ENCODE results near the gene ZNF268.
"Not testable (repeated sequence)": the region's sequence is repeated elsewhere in the genome, so short reads cannot be mapped to it uniquely, and the experiment has no call there.

Gene ZNF268

GRCh38 chr12:133227281-133227852, 46.1 kb downstream of the ZNF268 start:
- DNase-seq (ENCODE audit: low read depth), result no peak

- DNase-seq (ENCODE audit: low read depth), result no peak
Observed at GRCh38 chr12:133231001-133231400, 49.7 kb downstream of the ZNF268 start.

GRCh38 chr12:133233006-133233405, 51.7 kb downstream of the ZNF268 start:
- DNase-seq (ENCODE audit: low read depth), result no peak

DNA sequence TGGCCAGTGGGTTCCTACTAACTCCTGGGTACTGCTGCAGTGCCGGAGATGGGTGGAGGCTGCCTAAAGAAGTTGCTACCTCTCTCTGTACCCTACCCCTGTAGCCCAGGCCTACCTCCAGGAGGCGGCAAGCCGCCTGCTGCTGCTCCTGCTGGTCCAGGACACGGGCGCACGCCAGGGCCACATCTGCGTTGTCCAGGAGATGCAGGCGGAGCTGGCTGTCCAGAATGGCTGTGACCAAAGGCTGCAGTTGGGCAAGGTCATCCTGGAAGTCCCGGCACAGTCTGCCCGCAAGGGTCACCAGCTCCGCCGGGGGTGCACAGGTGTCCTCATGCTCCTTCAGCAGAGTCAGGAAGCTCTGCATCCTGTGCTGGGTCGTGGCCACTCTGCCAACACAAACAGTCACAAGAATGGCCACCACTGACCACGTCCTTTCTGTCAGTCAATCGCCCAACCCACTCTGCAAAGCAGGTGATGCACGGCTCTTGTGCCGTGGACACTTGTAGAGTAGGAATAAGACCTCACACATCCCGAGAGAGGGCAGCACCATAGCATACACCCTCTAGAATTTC, 52.8 kb downstream of the ZNF268 start:
- no peak for DNase-seq (ENCODE audit: low read depth)

DNA sequence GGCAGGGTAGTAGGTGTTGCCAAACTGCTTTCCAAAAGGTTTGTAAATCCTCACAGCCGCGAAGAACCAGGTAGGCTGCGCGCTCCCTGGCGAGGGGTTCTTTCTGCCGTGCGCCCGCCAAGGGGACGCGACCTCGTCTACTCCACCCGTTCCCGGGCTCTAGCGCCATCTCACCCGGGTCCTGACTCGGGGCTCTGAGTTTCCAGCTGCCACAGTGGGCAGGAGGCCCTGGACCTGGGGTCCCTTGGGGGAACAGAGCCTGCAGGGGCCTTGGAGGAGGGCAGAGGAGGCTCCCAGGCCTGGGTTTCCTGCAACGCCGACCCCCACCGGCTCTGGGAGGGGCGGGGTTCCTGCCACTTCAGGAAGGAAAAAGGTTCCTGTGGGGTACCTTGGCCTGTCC, 53.7 kb downstream of the ZNF268 start:
- DNase-seq (ENCODE audit: low read depth), result no peak

DNA sequence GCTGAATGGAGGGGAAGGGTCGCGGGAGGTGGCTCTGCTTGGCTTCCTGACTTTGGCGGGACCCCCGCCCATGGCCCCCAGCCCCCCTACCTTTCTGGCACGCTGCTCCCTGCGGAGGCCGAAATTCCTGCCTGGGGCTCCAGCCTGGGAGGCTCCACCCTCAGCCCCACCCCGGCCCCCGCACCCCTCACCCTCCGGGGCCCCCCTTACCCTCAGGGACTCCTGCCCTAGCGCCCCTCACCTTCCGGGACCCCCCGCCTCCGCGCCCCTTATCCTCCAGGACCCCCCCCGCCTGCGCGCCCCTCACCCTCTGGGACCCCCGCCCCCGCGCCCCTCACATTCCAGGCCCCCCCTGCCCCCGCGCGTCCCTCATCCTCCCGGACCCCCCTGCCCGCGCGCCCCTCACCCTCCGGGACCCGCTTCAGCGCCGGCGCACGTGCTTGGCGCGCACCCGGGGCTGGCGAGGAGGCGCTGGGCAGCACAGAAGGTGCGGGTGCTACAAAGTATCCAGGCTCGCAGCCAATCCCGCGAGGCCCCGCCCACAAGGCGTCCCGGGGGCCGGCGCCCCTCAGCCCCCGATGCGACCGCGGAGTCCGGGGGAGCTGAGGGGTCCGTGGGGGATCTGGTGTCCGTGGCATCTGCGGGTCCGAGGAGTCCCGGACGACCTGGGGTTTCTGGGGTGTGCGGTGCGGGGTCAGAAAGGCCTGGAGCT, 54.3 kb downstream of the ZNF268 start, which contains the start of gene ANHX:
Gene ANHX (minus strand): TSS at position 477 of the 712 bp plus-strand sequence. CDS start 1,521 bp downstream, outside the sequence.
- no peak for DNase-seq (ENCODE audit: low read depth)

GRCh38 chr12:133236144-133236543, 54.8 kb downstream of the ZNF268 start:
- no peak for DNase-seq (ENCODE audit: low read depth)

DNA sequence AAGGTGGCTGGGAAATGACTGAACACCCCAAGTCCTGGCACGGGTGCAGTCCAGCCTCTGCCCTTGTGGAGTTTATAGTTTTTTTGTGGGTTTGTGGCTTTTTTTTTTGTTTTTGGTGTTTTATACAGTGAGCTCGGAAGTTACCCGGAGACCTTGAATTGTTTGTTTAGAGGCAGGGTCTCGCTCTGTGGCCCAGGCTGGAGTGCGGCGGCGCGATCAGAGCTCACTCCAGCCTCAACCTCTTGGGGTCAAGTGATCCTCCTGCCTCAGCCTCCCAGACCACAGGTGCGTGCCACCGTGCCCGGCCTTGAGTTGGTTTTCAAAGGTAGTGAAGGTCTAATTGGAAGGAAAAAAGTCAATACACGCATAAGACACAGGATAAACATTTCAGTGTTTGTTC, 55.3 kb downstream of the ZNF268 start:
- DNase-seq (ENCODE audit: low read depth), result no peak

DNA sequence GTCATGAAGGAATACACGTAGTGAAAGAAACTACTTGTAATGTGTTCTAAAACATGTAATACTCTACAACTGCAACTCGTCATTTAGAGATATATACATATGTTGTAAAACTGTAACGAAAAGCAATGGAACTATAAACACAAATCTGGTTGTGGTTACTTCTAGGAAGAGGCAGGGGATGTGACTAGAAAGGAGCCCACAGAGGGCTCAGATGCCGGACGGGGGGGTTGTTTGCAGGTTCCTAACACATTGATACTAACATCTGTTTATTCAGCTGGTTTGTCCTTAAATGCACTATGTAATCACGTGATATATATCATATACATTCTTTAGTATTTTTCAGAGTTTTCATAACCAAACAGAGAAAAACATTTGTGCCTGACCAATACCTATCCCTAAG, 70.4 kb downstream of the ZNF268 start:
- no peak for DNase-seq (ENCODE audit: low read depth)

DNA sequence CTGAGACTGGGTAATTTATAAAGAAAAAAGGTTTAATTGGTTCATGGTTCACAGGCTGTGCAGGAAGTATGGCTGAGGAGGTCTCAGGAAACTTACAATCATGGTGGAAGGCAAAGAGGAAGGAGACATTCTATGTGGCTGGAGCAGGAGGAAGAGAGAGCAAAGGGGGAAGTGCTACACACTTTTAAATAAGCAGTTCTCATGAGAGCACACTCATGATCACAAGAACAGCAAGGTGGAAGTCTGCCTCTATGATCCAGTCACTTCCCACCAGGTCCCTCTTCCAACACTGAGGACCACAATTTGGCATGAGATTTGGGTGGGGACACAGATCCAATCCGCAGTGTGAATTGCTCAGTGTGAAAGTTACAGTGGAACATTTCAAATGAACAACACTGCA, 74.5 kb downstream of the ZNF268 start:
- not testable (repeated sequence) for DNase-seq (ENCODE audit: low read depth)

GRCh38 chr12:133256321-133256720, 75.0 kb downstream of the ZNF268 start:
- no peak for DNase-seq (ENCODE audit: low read depth)

DNA sequence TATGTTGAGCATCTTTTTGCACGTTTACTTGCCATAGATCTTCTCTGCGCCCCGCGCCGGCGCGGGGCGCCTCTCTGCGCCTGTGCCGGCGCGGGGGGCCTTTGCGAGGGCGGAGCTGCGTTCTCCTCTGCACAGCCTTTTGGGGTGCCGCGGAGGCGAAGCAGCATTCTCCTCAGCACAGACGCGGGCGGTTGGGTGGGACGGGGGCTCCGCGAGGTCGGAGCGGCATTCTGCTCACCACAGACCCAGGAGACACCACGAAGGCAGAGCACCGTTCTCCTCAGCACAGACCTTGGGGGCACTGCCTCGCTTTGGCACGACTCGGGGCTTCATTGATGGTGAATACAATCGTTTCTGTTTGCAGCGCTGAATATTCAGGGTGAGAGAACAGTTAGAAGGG, 82.9 kb downstream of the ZNF268 start:
- no peak for DNase-seq (ENCODE audit: low read depth)

All from activated T-helper 1 cell treated with Interleukin-2 at 50 U/mL for 16 hours (primary cell).